ENCODE measurements around the gene UCN3.
"Not testable (repeated sequence)": the region's sequence is repeated elsewhere in the genome, so short reads cannot be mapped to it uniquely, and the experiment has no call there.

The UCN3 gene

GRCh38 chr10:5369362-5370158 lies 4.8 kb downstream of the UCN3 start:
- DNase-seq: no peak

DNA sequence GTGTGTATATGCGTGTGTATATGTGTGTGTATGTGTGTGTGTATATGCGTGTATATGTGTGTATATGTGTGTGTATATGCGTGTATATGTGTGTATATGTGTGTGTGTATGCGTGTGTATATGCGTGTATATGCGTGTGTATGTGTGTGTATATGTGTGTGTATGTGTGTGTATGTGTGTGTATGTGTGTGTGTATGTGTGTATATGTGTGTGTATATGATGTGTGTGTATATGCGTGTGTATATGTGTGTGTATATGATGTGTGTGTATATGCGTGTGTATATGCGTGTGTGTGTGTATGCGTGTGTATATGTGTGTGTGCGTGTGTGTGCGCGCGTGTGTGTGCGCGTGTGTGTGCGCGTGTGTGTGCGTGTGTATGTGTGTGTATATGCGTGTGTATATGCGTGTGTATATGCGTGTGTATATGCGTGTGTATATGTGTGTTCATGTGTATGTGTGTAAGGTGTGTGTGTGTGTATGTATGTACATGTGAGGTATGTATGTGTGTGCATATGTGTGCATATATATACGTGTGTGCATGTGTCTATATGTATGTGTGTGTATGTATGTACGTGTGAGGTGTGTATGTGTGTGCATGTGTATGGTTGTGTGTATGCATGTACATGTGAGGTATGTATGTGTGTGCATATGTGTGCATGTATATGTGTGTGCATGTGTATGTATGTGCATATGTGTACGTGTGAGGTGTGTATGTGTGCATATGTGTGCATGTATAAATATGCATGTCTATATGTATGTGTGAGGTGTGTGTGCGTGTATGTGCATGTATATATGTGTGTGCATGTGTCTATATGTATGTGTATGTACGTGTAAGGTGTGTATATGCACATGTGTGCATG lies 6.0 kb downstream of the UCN3 start:
- DNase-seq: no peak

- no peak for DNase-seq
Measured at GRCh38 chr10:5373307-5373706, 8.5 kb downstream of the UCN3 start.

DNA sequence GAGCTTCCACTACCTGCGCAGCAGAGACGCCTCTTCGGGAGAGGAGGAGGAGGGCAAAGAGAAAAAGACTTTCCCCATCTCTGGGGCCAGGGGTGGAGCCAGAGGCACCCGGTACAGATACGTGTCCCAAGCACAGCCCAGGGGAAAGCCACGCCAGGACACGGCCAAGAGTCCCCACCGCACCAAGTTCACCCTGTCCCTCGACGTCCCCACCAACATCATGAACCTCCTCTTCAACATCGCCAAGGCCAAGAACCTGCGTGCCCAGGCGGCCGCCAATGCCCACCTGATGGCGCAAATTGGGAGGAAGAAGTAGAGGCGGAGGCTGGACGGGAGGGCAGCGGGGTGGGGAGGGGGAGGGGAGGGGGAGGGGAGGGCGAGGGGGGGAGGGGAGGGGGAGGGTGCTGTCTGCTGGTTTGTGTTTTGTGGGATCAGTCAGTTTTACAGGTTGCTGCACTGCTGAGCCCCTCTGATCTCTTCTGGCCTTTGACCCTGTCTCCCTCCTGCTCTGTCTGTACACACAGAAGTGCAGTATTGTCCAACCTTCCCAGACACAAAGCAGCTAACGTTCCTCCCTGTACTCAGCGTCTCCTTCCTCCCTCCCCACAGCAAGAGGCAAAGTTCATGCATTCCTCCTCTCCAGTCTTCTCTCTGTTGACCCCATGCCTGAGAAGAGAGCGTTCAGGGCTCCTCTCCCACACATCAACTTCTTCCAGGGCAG lies 9.3 kb downstream of the UCN3 start:
- DNase-seq: no peak

GRCh38 chr10:5376450-5376849 lies 11.7 kb downstream of the UCN3 start:
- DNase-seq: no peak

GRCh38 chr10:5379202-5379601 lies 14.4 kb downstream of the UCN3 start:
- not testable (repeated sequence) for DNase-seq

DNA sequence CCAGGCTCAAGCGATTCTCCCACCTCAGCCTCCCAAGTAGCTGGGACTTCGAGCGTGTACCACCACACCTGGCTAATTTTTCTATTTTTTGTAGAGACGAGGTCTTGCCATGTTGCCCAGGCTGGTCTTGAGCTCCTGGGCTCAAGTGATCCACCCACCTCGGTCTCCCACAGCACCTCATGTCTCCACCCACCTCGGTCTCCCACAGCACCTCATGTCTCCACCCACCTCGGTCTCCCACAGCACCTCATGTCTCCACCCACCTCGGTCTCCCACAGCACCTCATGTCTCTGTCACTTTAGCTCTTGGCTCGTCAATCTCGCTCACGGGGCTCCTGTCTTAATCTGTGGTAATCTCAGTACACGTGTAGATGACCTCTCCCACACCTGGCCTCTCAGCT lies 15.6 kb downstream of the UCN3 start:
- DNase-seq: not testable (repeated sequence)

DNA sequence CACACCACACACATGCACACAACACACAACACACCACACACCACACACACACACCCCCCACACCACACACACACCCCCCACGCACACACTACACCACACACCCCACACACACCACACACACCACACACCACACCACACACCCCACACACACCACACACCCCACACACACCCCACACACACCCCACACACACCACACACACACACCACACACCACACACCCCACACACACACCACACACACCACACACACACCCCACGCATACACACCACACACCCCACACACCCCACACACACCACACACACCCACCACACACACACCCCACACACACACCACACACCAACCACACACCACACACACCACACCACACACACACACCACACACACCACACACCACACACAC lies 16.4 kb downstream of the UCN3 start:
- DNase-seq: no peak

DNA sequence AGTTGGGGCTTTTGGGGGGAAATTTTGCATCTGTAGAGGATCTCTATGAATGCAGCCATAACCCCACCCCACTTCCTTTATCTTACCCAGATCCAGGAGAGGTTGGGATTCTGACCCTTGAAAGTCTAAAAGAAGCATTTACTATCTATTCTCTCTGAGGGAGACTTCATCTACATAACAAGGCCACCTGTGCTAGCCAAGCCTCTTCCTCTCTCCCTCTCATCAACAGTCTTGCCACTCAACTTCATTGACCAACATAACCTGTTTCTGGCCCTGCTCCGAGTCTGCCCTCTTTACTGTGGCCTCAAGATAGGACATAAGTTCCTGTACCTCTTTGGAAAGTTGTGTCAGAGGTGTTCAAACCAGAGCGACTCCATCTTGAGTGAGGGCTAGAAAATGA lies 20.5 kb downstream of the UCN3 start:
- no peak for DNase-seq

GRCh38 chr10:5387169-5387568 lies 22.4 kb downstream of the UCN3 start:
- DNase-seq: no peak

- DNase-seq: no peak
Measured at GRCh38 chr10:5390607-5391205, 25.9 kb downstream of the UCN3 start.

DNA sequence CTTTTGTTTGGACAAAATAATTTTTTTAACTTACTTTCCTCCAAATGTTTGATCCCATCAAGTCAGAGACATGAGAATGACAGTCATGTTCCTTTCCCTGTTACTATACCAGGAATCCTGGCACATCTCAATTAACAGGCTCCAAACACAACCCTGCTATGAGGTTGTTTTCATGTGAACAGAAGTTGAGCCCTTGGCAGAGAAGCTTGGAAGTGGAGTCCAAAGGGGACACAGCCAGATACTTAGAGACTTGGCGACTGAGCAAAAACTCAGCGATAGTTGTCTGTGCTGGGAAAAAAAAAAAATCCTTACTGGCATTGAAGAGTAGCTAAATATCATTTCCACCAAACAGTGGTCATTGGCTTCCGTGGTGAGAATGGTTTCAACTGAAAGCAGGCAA lies 27.0 kb downstream of the UCN3 start:
- DNase-seq: no peak

DNA sequence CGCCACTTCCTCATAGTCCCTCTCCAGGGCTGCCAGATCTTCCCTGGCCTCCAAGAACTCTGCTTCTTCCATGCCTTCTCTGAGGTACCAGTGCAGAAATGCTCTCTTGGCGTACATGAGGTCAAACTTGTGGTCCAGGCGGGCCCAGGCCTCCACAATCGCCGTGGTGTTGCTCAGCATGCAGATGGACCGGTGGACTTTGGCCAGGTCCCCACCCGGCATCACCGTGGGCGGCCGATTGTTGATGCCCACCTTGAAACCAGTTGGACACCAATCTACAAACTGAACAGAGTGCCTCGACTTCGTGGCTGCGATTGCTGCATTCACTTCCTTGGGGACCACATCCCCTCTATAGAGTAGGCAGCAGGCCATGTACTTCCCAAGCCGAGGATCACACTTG lies 28.8 kb downstream of the UCN3 start:
- no peak for DNase-seq

DNA sequence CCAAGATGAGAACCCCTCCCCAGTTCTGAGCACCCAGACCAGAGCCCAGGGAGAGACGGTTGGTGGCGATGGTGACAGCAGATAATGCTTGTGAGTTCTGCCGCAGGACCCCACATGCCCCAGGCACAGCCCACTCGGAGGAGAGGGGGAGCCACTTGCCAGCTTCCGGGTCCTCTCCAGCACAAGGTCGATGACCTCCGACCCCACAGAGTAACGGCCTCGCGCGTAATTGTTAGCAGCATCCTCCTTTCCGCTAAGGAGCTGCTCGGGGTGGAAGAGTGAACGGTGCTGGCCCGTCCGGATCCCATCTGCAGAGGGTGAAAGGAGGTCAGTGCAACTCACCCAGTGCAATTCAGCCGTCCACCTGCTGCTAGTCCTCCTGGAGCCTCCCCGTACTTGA lies 30.4 kb downstream of the UCN3 start:
- DNase-seq: no peak

GRCh38 chr10:5396556-5397300 lies 32.0 kb downstream of the UCN3 start:
- peak; percentile 79 for DNase-seq

- DNase-seq: no peak
Measured at GRCh38 chr10:5399332-5399731, 34.6 kb downstream of the UCN3 start.

- DNase-seq: no peak
Measured at GRCh38 chr10:5400468-5401240, 35.9 kb downstream of the UCN3 start.

- no peak for DNase-seq
Measured at GRCh38 chr10:5402798-5403197, 38.0 kb downstream of the UCN3 start.

- DNase-seq: no peak
Measured at GRCh38 chr10:5404208-5405041, 39.7 kb downstream of the UCN3 start, which contains the start of gene TUBAL3. TSS of gene TUBAL3 (minus strand) at chr10:5404828. CDS start at chr10:5404792, 36 bp downstream.

GRCh38 chr10:5406918-5407317 lies 42.2 kb downstream of the UCN3 start:
- DNase-seq: no peak
